Measurements from ENCODE around the gene BCAM.

GRCh38 chr19:44845612-44846454 is 36.9 kb downstream of the BCAM start, which contains the start of gene NECTIN2:
- TF ChIP-seq, protein P1, sequence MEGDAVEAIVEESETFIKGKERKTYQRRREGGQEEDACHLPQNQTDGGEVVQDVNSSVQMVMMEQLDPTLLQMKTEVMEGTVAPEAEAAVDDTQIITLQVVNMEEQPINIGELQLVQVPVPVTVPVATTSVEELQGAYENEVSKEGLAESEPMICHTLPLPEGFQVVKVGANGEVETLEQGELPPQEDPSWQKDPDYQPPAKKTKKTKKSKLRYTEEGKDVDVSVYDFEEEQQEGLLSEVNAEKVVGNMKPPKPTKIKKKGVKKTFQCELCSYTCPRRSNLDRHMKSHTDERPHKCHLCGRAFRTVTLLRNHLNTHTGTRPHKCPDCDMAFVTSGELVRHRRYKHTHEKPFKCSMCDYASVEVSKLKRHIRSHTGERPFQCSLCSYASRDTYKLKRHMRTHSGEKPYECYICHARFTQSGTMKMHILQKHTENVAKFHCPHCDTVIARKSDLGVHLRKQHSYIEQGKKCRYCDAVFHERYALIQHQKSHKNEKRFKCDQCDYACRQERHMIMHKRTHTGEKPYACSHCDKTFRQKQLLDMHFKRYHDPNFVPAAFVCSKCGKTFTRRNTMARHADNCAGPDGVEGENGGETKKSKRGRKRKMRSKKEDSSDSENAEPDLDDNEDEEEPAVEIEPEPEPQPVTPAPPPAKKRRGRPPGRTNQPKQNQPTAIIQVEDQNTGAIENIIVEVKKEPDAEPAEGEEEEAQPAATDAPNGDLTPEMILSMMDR (conservative IDR thresholded peaks at IDR 0.05 in 1 of 2, IDR thresholded peaks at IDR 0.05 in 1 of 2; ENCODE audit: low read depth in 1 of 2, low read length in 2 of 2) = peak; percentile 78 to 84
- TF ChIP-seq EZH2 (IDR thresholded peaks at IDR 0.05; ENCODE audit: low read length, missing control alignments) = no peak
